ENCODE data around the gene FCN1.

FCN1 gene

GRCh38 chr9:134950386-134951210, 32.9 kb upstream of the FCN1 start:
- no peak for ATAC-seq

- ATAC-seq: no peak
These were observed 32.1 kb upstream of the FCN1 start for GRCh38 chr9:134949681-134950385.

- ATAC-seq: no peak
These were observed 30.4 kb upstream of the FCN1 start for GRCh38 chr9:134948149-134948548.

DNA sequence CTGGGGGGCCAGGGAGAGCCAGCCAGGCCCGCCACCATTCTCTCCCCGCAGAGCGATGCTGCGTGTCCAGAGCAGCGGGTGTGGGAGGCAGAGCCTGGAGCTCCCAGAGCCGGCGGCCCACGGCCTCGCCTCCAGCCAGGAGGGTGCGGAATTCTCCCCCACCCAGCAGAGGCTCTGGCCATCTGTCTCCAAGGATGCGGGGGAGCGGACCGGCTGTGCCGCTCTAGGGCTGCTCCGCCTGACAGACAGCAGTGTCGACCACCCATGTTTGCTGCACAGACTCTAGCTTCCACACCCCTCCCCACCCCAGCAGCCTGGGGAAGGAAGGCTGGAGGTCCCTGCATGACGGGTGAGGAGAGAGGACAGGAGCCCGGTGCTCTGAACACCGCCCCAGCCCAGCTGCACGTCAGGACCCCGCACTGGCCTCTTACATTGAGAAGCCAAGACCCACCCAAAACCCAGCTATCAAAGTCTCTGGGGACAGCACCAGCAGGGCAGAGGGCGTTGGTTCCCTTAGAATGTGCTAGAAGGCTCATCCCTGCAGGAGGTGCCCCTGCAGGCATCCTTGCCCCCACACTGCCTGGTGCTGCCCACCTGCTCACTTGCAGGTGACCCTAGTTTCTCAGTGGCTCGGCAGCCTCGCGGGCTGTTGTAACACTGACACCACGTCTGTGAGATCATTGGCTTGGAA, 29.7 kb upstream of the FCN1 start:
- no peak for ATAC-seq

DNA sequence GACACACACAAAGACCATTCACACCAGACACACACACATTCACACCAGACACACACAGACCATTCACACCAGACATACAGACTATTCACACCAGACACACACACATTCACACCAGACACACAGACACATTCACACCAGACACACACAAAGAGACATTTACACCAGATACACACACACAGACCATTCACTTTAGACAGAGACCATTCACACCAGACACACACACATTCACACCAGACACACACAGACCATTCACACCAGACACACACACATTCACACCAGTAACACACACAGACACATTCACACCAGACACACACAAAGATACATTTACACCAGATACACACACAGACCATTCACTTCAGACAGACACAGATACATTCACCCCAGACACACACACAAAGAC, 29.0 kb upstream of the FCN1 start:
- no peak for ATAC-seq

DNA sequence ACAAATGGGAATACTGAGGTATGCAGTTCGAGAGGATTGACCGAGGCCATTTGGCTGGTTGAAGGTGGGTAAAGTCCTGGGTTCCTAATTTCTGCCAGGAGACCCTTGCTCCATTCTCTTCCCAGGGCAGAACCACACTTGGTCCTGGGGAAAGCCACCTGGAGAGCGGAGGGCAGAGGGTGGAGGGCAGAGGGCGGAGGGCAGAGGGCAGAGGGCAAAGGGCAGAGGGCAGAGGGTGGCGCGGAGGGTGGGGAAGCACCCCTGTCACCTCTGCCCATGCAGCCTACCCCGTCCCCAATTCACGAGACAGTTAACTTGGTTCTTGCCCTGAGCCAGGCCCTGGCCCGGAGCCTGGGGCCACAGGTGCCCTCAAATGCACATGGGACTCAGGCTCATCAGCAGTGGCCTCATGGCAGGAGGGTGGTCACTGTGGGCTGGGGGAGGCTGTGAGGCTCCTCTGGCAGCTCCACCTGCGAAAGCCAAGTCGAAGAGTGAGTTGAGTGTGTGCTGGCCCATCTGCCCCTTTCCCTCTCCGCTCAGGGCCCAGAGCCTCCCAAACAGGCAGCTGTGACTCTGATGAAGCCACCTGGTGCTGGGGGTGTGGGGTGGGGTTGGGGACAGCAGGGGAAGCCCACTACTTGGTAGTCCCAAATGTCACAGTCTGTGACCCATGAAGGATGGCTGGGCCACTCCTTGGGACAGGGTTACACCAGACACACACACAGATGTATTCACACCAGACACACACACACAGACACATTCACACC, 28.0 kb upstream of the FCN1 start:
- no peak for ATAC-seq

DNA sequence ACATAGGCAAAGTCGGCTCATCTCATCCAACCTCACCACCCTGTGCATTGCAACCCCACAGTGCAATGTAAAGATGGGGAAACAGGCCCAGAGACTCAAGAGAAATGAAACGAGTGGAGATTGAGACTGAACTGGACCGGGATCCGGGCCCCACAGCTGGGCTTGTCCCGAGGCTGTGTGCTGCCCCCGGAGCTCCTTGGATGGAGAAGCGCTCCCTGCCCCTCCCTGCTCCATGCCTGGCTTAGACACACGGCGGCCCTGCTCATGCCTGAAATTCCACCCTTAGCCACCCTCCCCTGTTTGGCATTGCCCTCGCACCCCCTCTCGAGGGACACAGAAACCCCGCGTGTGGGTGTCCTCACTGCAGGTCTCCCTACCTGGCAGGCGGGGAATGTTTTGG, 27.2 kb upstream of the FCN1 start:
- no peak for ATAC-seq

GRCh38 chr9:134944351-134944802, 26.7 kb upstream of the FCN1 start:
- ATAC-seq: no peak

DNA sequence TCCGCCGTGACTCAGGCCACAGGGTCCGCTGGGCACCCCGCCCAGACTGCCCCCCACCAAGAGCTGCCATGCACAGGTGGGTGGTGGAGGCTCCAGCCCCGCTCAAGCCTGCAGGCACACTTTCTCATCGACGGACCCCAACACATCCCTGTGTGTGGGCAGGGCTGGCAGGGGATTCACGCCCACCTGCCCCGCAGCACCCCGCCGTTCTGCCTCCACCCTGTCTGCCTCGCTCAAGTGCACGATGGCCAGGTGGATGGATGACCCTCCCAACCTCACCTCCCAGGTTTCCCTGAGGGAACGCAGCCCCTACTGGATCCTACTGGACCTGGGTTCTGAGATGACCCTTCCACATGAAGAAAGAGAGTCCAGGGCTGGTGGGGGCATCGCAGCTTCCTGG, 26.1 kb upstream of the FCN1 start:
- ATAC-seq: no peak

DNA sequence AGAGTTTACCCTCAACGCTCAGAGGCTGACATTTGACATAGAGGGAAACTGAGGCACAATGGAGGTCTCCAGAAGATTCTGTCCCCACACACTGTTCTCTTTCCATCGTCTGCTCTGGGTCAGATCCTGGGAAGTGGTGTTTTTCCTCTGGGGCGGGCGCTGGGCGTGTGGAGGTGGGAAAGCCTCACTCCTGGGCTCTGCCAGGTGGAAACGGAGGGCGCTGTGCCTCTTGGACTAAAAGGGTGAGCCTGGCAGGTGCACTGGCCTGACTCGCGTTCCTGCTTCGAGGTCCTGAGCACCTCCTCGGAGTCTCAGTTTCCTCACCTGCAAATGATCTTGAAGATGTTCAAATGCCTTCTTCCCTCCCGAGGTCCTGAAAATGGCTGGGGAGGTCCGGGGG, 25.7 kb upstream of the FCN1 start:
- no peak for ATAC-seq

DNA sequence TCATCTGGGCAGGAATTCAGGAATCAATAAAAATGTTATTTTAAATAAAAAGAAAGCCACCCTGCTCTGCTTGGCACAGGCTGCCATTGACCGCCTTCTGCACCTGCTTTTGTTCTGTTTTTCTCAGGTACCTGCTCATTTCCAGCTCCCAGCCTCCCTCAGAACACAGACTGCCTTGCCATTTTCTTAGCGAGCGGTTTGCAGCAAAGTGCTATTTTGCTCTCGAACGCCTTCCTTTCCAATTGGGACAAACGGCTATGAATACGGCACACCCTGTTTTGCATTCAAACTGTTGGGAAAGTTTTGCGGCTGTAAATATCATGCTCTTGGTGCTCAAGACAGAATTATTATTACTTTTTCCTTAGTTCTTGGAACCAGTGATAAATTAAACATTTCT, 25.1 kb upstream of the FCN1 start:
- ATAC-seq: no peak

DNA sequence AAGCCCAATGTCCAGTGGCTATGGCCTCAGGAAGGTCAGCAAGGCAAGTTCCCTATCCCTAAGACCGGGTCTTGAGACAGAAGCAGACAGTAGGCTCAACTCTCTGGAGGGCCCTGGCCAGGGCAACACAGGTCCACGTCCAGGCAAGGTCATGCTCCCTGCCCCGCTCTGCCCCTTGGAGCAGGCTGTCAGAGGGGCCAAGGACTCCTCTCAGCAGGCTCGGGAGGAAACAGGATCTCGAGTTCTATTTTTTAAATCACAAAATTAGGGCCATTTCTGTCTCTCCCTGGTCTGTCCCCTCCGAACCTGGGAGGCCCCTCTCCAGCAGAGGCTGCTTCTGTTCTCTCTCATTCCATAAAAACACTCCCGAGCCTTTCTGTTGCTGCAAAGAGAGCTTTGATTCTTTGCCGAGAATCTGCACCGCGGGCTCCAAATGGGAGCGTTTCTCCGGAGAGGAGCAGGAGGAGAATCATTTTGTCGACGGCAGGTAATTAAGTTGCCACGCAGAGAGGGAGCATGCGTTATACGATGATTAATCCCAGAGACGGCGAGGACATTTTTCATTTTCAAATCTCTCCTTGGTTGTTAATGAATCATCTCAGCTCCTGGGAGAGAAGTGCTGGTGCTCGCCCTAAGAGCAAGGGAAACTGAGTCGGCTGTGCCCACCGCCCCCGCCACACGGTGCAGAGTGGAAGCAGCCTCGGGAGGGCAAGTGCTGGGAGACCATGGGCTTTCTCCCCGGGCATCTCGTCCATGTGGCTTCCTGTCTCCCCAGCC, 24.5 kb upstream of the FCN1 start:
- ATAC-seq: no peak

GRCh38 chr9:134940236-134941208, 22.8 kb upstream of the FCN1 start:
- no peak for ATAC-seq

DNA sequence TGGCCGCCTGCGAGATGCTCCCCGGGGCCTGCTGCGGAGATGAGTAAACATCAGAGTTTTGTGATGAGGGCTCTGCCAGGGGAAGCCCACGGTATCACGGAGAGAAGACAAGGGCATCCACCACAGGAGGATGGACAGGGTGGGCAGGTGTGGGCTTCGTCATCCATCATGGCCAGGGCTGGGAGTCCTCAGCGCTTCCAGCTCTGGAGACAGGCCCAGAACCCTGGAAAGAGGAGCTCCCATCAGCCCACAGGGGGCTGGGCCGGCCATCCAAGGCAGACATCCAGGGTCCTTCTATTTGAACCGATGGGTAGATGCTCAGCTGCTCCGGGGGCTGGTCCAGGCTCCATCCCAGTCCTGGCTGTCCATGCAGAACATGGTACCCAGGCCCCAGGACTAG, 22.1 kb upstream of the FCN1 start:
- no peak for ATAC-seq

DNA sequence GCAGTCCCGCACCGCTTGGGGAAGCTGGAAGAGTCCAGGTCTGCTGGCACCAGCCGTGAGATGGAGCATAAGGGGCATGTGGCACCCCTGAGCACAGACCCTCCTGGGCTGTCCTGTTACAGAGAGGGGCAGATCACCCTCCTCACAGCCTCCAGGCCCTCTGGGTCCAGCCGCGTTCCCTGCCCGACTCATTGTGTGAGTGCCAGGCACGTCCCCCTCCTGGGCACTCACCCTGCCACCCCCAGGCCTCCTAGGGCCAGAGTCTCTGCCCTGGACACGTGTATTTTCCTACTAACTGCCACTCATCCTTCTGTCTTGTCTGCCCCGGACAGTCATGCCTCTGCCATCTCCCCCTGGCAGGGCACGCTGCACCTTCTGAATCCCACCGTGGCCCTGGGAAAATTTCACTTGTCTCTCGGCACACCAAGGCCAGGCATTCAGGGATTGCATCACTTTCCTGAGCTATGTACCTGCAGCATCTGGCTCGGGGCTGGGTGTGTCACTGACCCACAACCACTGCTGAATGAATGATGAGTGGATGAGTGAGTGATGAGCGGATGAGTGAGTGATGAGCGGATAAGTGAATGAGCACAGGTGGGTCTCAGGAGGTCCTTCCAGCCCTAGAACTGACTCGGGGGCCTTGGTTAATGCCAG, 21.5 kb upstream of the FCN1 start:
- no peak for ATAC-seq

DNA sequence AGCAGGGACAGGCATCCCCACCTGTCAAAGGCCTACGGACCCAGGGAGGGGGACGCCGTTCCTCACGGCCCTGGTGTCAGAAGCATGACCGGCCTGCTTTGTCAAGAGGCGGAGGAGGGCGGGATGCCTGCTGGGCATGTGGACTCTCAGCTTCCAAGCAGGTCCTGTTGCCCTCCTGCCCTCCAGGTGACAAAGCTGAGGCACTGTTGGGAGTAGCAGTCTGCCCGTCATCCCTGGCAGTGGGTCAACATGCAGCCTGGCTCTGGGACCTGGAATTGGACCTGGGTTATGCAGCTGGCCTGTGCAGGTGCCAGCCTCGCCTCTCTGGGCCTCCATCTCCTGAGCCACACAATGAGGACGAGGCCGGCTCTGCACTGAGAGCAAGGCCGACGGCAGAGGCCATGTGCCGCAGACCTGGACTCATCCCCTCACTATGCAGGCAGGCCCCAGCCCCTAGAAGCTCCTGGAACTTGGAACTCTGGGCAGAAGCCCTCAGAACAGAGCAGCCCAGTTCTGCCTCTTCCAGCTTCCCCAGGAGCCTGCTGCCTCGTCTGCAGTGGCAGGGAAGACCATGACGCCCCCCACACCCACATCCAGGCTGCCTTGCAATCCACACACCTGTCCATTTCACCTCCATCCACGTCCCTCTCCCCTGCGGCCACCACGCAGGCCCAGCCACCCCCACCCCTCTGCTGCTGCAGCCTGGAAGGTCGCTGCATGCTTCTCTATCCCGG, 20.8 kb upstream of the FCN1 start:
- ATAC-seq: no peak

- no peak for ATAC-seq
These were observed 20.0 kb upstream of the FCN1 start for GRCh38 chr9:134937566-134938345.

- no peak for ATAC-seq
These were observed 19.4 kb upstream of the FCN1 start for GRCh38 chr9:134937164-134937555.

Measured in activated CD4-positive, CD25-positive, alpha-beta regulatory T cell treated with anti-CD3 and anti-CD28 coated beads, Interleukin-2, amount 50 U/mL, for 24 hours (primary cell).